ENCODE results near the gene CSGALNACT2.

DNA sequence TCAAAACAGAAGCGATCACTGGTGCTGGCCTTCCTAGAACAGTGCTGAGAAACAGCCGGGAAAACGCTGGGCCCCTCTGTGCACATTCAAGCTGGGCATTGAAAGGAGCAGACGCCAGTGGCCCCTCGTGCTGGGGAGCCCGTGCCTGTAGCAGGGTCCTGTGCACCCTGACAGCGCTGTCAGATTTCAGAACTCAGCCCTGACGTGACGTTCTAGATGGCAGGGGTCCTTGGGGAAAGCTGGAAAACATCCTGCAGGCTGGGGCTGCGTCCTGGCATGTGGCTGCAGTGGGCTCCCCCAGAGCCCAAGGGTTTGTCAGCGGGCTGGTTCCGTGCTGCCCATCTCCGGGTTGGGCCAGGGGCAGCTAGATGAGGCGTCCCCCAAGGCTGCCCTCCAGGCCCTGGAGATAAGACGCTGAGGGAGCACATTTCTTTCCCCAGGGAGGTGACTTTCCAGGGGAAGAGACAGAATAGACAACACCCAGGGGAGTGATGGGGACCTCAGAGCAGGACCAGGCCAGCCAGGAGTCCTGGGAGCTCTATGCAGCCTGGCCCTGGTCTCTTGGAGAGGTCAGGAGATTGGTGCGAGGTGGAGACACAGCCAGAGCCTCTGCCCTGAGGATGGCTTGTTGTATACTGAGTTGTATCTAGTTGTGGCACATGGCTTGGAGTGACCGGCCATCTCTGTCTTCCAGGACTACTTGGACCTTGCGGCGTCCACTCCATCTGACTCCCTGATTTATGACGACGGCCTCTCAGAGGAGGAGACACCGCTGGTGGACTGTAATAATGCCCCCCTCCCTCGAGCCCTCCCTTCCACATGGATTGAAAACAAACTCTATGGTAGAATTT lies 12.1 kb upstream of the CSGALNACT2 start:
- TF ChIP-seq RAD21 (IDR thresholded peaks at IDR 0.05) (no peak), ZBTB33 (IDR thresholded peaks at IDR 0.05) (no peak), MAX (IDR thresholded peaks at IDR 0.05) (no peak), JUND (IDR thresholded peaks at IDR 0.05) (no peak), YY1 (IDR thresholded peaks at IDR 0.05) (no peak), FOXA1 (IDR thresholded peaks at IDR 0.05) (no peak), TAF1 (conservative IDR thresholded peaks at IDR 0.05) (no peak), RXRA (IDR thresholded peaks at IDR 0.05) (no peak), HNF4A (conservative IDR thresholded peaks at IDR 0.05) (no peak)
- TF ChIP-seq, protein P1, sequence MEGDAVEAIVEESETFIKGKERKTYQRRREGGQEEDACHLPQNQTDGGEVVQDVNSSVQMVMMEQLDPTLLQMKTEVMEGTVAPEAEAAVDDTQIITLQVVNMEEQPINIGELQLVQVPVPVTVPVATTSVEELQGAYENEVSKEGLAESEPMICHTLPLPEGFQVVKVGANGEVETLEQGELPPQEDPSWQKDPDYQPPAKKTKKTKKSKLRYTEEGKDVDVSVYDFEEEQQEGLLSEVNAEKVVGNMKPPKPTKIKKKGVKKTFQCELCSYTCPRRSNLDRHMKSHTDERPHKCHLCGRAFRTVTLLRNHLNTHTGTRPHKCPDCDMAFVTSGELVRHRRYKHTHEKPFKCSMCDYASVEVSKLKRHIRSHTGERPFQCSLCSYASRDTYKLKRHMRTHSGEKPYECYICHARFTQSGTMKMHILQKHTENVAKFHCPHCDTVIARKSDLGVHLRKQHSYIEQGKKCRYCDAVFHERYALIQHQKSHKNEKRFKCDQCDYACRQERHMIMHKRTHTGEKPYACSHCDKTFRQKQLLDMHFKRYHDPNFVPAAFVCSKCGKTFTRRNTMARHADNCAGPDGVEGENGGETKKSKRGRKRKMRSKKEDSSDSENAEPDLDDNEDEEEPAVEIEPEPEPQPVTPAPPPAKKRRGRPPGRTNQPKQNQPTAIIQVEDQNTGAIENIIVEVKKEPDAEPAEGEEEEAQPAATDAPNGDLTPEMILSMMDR (IDR thresholded peaks at IDR 0.05; ENCODE audit: low read depth, low read length, missing input control), result no peak
- TF ChIP-seq, protein P2, sequence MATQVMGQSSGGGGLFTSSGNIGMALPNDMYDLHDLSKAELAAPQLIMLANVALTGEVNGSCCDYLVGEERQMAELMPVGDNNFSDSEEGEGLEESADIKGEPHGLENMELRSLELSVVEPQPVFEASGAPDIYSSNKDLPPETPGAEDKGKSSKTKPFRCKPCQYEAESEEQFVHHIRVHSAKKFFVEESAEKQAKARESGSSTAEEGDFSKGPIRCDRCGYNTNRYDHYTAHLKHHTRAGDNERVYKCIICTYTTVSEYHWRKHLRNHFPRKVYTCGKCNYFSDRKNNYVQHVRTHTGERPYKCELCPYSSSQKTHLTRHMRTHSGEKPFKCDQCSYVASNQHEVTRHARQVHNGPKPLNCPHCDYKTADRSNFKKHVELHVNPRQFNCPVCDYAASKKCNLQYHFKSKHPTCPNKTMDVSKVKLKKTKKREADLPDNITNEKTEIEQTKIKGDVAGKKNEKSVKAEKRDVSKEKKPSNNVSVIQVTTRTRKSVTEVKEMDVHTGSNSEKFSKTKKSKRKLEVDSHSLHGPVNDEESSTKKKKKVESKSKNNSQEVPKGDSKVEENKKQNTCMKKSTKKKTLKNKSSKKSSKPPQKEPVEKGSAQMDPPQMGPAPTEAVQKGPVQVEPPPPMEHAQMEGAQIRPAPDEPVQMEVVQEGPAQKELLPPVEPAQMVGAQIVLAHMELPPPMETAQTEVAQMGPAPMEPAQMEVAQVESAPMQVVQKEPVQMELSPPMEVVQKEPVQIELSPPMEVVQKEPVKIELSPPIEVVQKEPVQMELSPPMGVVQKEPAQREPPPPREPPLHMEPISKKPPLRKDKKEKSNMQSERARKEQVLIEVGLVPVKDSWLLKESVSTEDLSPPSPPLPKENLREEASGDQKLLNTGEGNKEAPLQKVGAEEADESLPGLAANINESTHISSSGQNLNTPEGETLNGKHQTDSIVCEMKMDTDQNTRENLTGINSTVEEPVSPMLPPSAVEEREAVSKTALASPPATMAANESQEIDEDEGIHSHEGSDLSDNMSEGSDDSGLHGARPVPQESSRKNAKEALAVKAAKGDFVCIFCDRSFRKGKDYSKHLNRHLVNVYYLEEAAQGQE (IDR thresholded peaks at IDR 0.05), result no peak
- TF ChIP-seq, protein P3, sequence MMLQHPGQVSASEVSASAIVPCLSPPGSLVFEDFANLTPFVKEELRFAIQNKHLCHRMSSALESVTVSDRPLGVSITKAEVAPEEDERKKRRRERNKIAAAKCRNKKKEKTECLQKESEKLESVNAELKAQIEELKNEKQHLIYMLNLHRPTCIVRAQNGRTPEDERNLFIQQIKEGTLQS (IDR thresholded peaks at IDR 0.05), result no peak
